NCI-H2029 (cell line): Measurements from ENCODE around the gene RNASE11.
"Not testable (repeated sequence)": the region's sequence is repeated elsewhere in the genome, so short reads cannot be mapped to it uniquely, and the experiment has no call there.

ENCODE experiments used
- DNase-seq: peaks from one replicate; lab custom pipeline; 2025; lab: John Stamatoyannopoulos, UW

RNASE11 gene

DNA sequence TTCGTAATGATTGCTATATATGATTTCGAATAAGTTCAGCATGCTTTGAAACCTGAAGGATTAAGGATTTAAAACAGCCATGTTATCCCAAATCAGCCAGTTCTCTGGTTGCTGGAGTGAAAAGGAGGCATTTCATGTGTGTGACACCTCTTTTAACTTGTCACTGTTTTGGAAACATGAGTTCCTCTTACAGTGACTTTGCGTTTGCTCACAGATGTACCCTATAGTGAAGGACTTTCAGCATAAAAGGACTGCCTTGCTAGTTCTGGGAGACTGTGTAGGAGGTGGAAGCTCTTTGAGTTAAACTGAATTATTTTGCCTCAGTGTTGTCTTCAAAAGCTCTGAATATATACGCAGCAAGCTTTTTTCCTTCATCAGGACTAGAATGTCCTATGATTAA lies 7.6 kb downstream of the RNASE11 start:
- no peak for DNase-seq

DNA sequence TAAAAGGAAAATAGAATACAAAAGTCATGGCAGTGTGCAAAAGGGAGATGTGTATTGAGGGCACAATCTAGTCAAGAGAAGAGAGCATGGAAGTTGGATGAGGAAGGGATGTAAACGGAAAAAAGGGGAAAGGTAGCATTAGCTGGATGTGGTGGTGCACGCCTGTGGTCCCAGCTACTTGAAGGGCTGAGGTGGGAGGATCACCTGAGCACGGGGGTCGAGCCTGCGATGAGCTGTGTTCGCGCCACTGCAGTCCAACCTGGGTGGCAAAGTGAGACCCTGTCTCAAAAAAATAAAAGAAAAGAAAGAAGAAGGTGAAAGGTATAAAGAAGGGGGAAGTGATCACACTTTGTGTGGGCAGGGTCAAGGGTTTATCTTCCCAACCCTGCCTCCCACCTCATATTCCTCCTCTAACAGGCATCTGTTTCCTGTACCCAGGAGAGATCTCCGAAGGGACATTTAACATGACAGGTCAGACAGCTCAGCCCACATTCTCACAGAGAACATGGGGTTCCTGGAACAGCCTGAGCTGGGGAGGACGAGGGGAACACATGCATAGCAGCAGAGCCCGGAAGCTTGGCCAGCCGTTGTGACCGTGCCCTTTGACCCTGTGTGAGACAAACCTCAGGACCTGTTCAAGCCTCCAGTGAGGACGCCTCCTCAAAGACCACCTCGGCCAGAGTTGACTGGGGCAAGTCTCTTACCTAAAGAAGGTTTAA lies 8.9 kb downstream of the RNASE11 start:
- no peak for DNase-seq

DNA sequence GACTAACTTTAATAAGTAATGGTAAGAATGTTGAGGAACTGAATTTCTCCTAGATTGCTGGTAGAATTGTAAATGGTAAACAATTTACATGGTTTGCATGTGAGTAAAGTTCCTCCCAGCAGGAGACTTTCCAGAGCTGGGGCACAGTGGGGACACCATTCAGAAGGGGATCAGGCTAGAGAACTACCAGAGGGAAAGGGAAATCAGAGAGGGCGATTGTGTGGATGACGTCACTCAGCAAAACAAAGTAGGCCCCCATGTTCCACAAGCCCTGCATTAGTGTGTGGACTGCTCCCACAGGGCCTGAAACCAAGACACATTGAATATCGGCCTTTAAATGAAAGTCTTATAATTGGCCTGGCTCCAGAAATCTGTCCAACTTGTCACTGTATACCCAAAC lies 9.5 kb downstream of the RNASE11 start:
- DNase-seq, result no peak

DNA sequence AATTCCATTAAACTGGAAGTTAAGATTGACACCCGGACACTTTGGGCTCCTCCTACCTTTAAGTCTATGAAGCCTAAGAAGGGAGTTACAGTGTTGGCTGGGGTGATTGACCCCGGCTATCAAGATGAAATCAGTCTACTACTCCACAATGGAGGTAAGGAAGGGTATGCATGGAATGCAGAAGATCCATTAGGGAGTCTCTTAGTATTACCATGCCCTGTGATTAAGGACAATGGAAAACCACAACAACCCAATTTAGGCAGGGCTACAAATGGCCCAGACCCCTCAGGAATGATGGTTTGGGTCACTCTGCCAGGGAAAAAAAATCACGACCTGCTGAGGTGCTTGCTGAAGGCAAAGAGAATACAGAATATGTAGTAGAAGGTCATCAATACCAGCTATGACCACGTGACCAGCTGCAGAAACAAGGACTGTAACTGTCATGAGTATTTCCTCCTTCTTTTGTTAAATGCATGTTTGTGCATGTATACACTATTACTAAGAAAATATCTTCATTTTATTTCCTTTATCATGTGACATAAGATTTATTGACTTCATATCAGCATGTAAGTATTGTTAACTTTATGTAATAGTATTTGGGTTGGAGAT lies 15.3 kb downstream of the RNASE11 start:
- DNase-seq, result not testable (repeated sequence)

DNA sequence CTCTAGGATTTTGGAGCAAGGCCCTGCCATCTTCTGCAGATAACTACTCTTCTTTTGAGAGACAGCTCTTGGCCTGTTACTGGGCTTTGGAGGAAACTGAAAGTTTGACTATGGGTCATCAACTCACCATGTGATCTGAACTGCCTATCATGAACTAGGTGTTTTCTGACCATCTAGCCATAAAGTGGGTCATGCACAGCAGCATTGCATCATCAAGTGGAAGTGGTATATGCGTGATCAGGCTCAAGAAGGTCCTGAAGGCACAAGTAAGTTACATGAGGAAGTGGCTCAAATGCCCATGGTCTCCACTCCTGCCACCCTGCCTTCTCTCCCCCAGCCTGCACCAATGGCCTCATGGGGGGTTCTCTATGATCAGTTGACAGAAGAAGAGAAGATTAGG lies 17.1 kb downstream of the RNASE11 start:
- not testable (repeated sequence) for DNase-seq

DNA sequence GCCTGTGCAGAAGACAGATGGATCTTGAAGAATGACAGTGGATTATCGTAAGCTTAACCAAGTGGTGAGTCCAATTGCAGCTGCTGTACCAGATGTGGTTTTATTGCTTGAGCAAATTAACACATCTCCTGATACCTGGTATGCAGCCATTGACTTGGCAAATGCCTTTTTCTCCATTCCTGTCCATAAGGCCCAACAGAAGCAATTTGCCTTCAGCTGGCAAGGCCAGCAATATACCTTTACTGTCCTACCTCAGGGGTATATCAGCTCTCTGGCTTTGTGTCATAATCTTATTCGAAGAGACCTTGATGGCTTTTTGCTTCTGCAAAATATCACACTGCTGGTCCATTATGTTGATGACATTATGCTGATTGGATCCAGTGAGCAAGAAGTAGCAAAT lies 17.9 kb downstream of the RNASE11 start:
- DNase-seq, result not testable (repeated sequence)

DNA sequence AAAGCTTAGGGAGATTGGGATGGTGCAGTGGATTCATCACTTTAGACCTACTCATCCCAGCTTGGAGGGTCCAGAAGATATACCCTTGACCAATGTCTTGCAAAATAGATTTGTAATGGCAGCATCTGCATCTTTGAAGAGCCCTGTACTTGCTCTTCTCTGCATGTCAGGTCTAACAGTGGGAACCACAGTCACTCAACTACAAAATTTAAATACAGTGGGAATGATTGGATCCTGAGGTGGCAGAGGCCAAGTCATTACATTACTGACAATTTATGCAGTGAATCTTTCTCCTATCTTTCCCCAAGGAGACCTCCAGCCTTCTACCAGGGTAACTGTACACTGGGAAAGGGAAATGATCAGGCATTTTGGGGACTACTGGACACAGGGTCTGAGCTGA lies 18.7 kb downstream of the RNASE11 start:
- DNase-seq, result no peak

DNA sequence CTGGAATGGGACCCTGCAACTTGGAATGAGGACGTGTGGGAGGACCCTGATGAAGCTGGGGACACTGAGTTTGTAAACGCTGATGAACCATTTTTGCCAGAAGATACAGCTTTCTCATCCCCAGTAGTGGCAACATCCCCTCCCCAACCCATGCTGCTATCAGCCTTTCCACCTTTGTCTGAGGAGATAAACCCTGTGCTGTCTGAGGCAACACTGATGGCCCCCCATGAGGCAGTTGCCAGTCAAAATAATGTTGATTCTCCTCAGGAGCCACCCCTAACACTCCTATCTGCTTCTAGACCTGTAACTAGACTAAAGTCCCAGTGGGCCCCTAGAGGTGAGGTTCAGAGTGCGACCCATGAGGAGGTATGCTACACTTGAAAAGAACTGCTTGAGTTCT lies 19.4 kb downstream of the RNASE11 start:
- no peak for DNase-seq

DNA sequence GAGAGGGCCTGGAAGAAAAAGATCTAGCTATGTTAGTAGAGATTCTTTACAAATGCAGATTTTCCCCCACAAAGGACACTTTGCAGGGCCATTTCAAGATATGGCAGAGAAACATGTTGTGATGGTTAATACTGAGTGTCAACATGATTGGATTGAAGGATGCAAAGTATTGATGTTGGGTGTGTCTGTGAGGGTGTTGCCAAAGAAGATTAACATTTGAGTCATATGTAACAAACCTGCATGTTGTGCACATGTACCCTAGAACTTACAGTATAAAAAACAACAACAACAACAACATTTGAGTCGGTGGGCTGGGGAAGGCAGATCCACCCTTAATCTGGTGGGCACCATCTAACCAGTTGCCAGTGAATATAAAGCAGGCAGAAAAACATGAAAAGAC lies 20.6 kb downstream of the RNASE11 start:
- not testable (repeated sequence) for DNase-seq

DNA sequence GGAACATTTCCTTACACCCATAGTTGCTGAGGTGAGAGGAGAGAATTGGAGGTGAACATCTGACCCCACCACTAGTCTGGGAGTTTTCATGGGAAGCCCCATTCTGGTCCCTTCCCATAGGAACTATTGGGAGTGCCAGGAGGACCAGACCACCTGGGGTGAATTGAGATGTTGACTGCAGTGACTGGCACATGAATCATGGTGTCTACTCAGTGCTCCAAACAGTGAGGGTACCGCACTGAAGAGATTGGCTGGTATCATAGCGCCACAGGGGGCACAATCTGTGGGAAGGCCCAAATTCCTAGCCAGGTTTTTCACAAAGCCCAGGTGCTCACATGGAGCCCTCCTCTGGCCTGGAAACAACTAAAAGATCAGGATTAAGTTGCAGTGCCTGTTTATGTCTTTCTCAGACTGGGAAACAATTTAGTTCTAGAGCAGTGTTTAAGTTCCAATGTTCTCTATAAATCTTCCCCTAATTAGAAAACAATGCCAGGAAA lies 23.3 kb downstream of the RNASE11 start:
- DNase-seq, result no peak

DNA sequence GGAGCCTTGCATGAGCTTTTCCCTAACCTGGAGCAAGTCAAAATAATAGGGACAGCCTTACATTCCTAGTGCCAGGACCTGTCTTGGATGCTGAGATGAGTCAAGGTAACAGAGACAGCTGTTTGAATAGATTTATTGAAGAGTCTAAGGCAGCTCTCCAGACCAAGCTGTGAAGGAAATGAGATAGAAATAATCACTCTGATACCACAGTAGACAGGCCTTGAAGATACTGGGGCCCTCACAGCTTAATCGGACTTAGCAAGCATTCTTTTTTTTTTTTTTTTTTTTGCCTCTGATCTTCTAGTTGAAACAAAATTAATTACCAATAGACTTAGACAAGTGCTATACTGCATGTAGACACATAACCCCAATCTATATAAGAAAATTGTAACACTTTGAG lies 23.8 kb downstream of the RNASE11 start:
- DNase-seq, result no peak

DNA sequence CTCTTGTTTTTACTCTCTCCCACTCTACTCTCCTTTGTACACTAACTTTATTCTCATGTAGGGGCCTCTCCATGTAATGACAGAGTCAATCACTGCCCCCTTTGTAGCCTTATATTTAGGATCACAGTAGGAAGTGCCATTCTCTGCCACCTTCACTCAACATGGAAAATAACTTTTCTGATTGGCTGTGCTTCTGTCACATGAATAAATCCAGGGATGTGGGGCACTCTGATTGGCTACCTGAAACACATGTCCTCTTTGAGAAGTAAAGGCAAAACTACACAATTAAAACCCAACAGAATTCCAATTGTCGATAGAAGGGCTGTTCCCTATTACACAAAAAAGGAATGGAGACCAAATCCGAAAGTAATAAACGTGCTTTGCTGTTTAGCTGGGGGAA lies 26.8 kb downstream of the RNASE11 start, which contains the start of gene RNASE9:
Gene RNASE9, minus strand, starts transcription at position 87 of the 400 bp plus-strand sequence.
- no peak for DNase-seq

DNA sequence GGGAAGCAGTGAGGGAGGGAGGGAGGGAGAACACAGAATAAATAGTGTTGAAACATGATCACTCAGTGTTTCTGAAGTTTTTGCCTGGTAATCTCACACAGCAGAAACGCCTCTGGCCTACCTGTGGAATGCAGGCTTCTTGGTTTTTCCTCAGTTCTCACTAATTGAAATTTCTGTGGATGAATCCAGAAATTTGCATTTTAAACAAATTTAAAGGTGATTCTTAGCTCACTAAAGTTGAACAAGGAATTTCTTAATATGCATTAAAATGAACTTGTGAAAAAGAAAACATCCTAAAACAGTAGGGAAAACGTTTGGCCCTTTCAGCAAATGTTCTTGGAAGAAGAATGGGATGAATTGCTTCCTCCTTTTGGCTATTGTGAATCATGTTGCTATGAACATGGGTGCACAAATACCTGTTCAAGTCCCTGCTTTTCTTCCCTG lies 28.3 kb downstream of the RNASE11 start:
- DNase-seq, result no peak

DNA sequence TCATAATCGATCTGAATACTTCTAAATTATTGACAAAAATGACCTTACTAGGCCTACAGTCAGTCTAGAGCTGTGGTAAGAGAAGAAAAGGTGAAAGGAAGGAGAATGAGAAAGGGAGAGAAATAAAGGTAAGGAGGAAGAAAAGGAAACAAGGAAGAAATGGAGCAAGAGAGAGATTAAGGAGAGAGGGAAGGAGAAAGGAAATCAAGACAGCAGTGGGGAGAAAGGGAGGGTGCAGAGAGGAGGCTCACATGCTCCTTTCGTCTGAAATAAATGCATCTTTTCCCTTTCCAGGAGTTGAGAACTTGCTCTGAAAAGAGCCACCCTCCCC lies 30.6 kb downstream of the RNASE11 start:
- no peak for DNase-seq

DNA sequence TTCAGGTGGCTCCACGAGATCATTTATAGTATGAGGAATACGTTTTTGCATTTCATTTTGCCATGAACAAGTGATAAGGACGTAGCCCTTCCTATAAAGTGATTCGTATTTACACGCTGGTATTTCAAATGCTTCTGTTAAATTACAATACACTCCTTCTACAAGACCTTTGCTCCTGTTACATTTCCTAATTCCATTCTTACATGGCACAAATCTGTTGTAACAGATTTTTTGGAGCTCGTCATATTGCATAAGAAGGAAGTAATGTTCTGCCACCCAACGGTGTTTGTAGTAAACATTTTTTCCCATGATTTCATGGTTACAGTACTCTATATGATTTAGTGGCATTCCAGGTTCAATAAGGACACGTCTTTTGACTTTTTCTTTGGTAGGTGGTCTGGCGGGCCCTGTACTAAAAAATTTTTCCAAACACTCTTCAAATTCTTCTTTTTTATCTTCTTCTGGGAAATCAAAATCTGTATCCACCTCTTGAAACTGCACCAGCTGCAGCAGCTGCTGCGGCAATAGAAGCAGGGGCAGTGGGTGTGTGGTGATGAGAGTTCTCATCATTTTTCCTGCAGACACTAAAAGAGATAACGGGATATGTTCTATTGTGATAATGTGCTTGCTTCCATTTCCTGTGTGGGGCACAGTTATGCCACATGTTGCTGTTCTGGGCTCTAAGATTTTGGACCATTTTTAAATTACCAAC lies 31.1 kb downstream of the RNASE11 start:
- DNase-seq, result no peak

DNA sequence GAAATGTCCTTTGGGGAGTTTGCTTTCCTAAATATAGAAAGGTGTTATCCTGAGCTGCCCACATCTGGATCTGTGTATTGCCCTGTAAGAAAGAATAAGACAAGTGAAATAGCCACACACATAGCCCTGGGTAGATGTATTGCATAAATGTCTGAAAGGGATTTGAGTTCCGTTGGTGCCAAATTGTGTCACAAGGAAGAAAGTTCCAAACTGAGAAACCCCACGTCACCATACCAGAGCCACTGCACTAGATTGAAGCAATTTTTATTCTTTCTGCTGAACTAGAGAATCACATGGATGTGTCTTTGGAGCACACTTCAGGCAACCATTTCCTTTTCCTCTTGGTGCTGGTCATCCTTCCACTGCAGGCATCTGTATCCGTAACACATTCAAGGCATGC lies 32.0 kb downstream of the RNASE11 start:
- no peak for DNase-seq

DNA sequence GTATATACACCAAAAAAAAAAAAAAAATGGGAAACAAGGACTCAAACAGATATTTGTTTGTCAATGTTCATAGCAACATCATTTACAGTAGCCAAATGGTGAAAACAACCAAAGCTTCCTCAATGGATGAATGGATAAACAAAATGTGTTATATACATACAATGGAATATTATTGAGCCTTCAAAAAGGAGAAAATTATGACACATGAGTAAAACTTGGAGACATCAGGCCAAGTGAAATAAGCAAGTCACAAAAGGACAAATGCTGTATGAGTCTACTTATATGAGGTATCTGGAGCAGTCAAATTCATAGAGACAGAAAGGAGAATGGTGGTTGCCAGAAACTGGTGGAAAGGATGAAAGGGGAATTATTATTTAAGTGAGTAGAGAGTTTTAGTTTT lies 34.8 kb downstream of the RNASE11 start:
- DNase-seq, result no peak

DNA sequence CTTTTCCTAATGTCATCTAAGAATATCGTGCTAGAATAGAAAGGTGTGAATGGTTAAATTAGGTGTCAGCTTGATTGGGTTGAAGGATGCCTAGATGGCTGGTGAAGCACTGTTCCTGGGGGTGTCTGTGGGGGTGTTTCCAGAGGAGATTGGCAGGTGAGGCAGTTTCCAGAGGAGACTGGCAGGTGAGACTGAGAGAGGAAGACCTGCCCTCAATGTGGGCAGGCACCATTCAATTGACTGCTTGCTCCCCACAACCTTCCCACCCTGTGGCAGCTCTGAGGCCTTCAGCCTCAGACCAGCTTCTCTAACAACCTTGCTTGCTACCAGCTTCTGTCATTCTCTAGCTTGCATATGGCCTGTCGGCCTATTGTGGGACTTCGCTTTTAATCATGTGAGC lies 36.2 kb downstream of the RNASE11 start:
- no peak for DNase-seq

DNA sequence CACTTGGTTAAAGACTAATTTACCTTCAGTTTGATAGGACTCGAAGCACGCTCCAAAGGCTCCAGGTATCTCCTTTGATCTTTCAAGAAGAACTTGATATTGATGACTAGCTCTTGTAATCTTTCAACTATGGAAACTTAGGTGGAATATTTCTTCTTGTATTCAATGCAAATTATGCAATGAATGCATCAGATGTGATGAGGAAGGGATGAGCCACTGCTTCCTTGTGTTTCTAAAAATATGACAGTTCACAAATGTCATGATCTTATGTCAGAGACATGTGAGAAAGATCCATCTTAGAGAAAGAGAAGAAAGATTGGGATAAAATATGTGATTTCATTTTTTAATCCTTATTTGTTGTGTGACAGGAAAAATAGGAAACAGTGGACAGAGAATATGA lies 36.9 kb downstream of the RNASE11 start:
- DNase-seq, result no peak

DNA sequence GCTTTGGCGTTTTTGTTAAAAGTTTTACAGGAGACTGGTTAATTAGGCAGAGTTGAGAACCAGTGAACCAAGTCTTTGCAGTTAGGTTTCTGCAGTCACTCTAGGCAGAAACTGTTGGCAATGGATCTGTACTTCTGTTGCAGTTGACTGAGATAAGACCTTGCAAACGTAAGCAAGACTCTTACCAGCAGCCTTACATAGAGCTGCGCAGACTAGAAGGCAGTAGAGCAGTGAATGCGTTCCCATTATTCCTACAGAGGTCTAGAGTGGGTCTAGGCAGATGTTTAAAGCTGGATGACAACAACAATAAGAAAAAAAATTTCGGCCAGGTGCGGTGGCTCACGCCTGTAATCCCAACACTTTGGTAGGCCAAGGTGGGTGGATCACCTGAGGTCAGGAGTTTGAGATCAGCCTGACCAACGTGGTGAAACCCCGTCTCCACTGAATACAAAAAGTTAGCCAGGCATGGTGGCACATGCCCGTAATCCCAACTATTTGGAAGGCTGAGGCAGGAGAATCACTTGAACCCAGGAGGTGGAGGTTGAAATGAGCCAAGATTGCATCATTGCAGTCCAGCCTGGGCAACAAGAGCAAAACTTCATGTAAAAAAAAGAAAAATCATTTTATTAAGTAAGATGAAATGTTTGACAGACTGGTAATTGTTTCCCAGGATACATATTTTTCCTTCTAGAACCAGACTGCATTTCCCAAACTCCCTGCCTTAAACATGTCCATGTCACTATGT lies 39.2 kb downstream of the RNASE11 start:
- DNase-seq, result no peak

DNA sequence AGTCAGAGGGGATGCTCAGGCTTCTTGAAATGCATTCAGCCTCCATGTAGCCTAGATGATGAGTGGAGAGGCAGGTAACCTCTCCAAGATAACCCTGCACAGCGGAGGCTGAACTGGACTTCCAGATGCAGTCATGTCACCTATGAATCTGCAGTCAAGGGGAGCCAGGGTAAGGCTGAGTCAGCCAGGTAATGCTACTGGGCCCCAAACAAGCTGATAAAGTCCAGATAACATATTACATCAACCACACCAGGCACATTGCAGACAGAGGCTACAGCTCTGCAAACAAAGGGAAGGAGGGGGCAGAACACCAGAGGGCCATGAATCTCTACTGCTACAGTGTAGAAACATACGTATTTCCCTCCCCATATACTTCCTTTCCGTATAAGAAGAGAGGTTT lies 40.9 kb downstream of the RNASE11 start:
- no peak for DNase-seq

DNA sequence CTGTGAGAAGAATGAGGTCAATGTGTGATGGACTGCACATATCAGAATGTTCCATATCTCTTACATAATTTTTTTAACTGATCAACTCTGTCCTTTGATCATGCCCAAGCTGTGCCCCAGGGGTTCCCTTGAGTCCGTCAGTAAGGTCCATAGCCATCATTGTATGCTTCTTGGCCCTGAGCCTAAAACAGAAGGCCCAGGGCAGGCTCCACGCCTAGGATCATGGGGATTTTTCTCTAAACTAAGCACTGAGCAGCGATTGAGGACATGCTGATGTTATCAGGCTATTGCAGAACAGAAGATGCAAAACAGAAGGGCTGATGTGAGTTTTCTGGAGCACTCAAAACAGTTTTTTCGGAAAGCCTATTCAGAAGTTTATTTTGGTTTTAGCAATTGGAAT lies 47.9 kb downstream of the RNASE11 start:
- DNase-seq, result no peak
